ENCODE data around the gene TRIOBP.

DNA sequence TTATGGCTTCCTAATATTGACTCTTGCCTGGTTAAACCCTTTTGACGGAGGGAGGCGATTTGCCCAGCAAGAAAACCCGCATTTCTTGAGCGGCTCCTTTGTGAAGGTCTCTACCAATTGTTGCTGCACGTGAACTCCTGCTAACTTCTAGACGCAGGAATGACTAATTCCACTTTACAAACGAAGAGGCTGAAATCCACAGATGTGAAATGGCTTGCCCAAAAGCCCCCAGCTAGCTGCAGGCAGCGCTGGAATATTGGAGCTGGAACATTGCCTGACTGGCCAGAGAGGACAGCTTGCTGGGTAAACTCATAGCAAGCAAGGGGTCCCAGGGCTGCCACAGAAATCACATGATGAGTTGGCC lies 111.4 kb downstream of the TRIOBP start:
- peak; percentile 92 for TF ChIP-seq BHLHE40 (IDR thresholded peaks at IDR 0.05; ENCODE audit: low read depth, low read length)
- TF ChIP-seq, protein P1, sequence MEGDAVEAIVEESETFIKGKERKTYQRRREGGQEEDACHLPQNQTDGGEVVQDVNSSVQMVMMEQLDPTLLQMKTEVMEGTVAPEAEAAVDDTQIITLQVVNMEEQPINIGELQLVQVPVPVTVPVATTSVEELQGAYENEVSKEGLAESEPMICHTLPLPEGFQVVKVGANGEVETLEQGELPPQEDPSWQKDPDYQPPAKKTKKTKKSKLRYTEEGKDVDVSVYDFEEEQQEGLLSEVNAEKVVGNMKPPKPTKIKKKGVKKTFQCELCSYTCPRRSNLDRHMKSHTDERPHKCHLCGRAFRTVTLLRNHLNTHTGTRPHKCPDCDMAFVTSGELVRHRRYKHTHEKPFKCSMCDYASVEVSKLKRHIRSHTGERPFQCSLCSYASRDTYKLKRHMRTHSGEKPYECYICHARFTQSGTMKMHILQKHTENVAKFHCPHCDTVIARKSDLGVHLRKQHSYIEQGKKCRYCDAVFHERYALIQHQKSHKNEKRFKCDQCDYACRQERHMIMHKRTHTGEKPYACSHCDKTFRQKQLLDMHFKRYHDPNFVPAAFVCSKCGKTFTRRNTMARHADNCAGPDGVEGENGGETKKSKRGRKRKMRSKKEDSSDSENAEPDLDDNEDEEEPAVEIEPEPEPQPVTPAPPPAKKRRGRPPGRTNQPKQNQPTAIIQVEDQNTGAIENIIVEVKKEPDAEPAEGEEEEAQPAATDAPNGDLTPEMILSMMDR (conservative IDR thresholded peaks at IDR 0.05; ENCODE audit: low read depth, low read length): no peak

Measured in IMR-90 (cell line).